Measurements from ENCODE around the gene UHMK1. TPM values are rescaled to one million over a fixed set of nuclear protein-coding genes. Genes with fewer than 3 reads are reported as not detected.

Gene UHMK1
- total and polyA plus RNA-seq, 2 of the 4 experiments (the other 2 are of a cell fraction), result 15.6 to 57.9 TPM

DNA sequence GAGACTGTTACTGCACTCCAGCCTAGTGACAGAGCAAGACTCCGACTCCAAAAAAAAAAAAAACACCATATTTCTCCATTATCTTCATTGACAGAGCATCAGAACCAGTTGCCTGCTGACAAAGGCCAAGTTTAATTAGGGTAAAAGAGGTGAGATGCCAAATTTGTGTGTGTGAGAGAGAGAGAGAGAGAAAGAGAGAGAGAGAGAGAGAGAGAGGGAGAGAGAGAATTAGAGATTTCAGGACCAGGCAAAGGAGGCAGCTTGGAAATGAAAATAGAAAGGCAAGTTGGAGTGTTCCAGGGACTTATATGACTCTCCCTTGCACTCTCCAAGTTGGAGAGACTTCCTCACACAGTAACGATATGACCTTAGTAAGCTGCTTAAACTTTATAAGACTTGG is 39.6 kb downstream of the UHMK1 start:
- Histone ChIP-seq H3K14ac (replicated peaks; ENCODE audit: low read depth, low read length) (no peak overlapping the region), H3K9me1 (ENCODE audit: insufficient read depth, low read length) (no peaks in the 10 kb centered on the region), H4K91ac (ENCODE audit: insufficient read depth, low read depth, low read length) (0 out of 2 replicates have a peak overlapping the region, but pooled peaks have one; percentile 10), H3K18ac (ENCODE audit: low read depth, low read length) (no peak overlapping the region; the same call in 1 of the 2 replicates), H3K56ac (ENCODE audit: extremely low read depth, insufficient read depth, low read length) (no peak overlapping the region), H3K27ac (ENCODE audit: insufficient read depth, low read length) (no peak overlapping the region), H4K20me1 (ENCODE audit: insufficient read depth, low read length) (no peaks in the 10 kb centered on the region), H3K4me1 (ENCODE audit: control insufficient read depth, insufficient read depth, low read length) (peaks cover 11% of the 10 kb centered on the region), H2AFZ (replicated peaks; ENCODE audit: low read length, poor library complexity) (no peak overlapping the region), H2AK5ac (ENCODE audit: low read depth, low read length) (no peak overlapping the region; the same call in 1 of the 2 replicates), H2BK15ac (ENCODE audit: low read depth, low read length) (peak overlapping the region; percentile 95; the same call in 2 of the 3 replicates), H3K9me3 (ENCODE audit: control insufficient read depth, insufficient read depth, low read length) (no peaks in the 10 kb centered on the region), H3K23ac (ENCODE audit: low read depth, low read length) (peak overlapping the region; percentile 33), H3K27me3 (ENCODE audit: control insufficient read depth, insufficient read depth, low read length) (no peaks in the 10 kb centered on the region), H3K4me2 (ENCODE audit: low read depth, low read length) (no peak overlapping the region), H2BK20ac (ENCODE audit: low read depth, low read length) (peak overlapping the region; percentile 81), H2BK120ac (ENCODE audit: low read depth, low read length) (peak overlapping the region; percentile 83), H3K4me3 (ENCODE audit: insufficient read depth, low read depth, low read length) (no peak overlapping the region), H3K36me3 (ENCODE audit: control insufficient read depth, insufficient read depth, low read length) (no peaks in the 10 kb centered on the region), H3K4ac (ENCODE audit: low read depth, low read length) (peak overlapping the region; percentile 19; the same call in 1 of the 2 replicates), H2BK5ac (ENCODE audit: low read depth, low read length, poor library complexity, severe bottlenecking) (peak overlapping the region; percentile 78), H4K5ac (ENCODE audit: low read depth, low read length) (no peak overlapping the region; the same call in 1 of the 2 replicates), H3K79me1 (ENCODE audit: low read depth in 1 of 2, low read length in 2 of 2) (0 out of 4 replicates have a peak, but pooled peaks cover 0 to 4% of the 10 kb centered on the region in 2 experiments), H2AK9ac (replicated peaks; ENCODE audit: low read depth, low read length, poor library complexity) (no peak overlapping the region), H4K8ac (ENCODE audit: low read depth in 2 of 2, low read length in 2 of 2) (peak overlapping the region; percentile 51 to 66; a peak in 2 of 4 replicates), H3K9ac (ENCODE audit: low read depth, low read length) (no peak overlapping the region)
- intact Hi-C loops (cut with micrococcal nuclease), result no loop called here
- no peak for DNase-seq
- dilution Hi-C loops (cut with HindIII; ENCODE audit: low sequenced_read_pairs, unreplicated experiment), result no loop called here
- WGBS, 2 experiments (ENCODE audit: extremely low coverage in 2 of 2, insufficient read length in 1 of 2), result no CpG with 5 or more reads among the region's 2 CpGs
- ChIA-PET POLR2A (ENCODE audit: unreplicated experiment) (no interaction called here), CTCF (interaction anchor here (0.6 to 1.1 kb wide), 2 partner anchors 8 to 35 kb away, joined by 3 read pairs; no protein-coding TSS in a partner anchor)
- no TSS peak for BruUV-seq (replicated peaks)
- TF ChIP-seq POLR2A (IDR thresholded peaks at IDR 0.05; ENCODE audit: low read depth, low read length) (no peak), BHLHE40 (IDR thresholded peaks at IDR 0.05; ENCODE audit: low read depth, low read length) (no peak), SMC3 (IDR thresholded peaks at IDR 0.05; ENCODE audit: low read depth, low read length) (no peak), CEBPB (IDR thresholded peaks at IDR 0.05; ENCODE audit: low read depth, low read length) (no peak), MAZ (IDR thresholded peaks at IDR 0.05; ENCODE audit: borderline replicate concordance, low read depth, low read length) (no peak), CHD1 (IDR thresholded peaks at IDR 0.05; ENCODE audit: low read depth, low read length) (no peak), FOS (IDR thresholded peaks at IDR 0.05; ENCODE audit: low read depth, low read length) (no peak), RFX5 (IDR thresholded peaks at IDR 0.05; ENCODE audit: low read depth, low read length) (no peak), NFE2L2 (IDR thresholded peaks at IDR 0.05; ENCODE audit: low read depth, low read length) (no peak), RAD21 (IDR thresholded peaks at IDR 0.05; ENCODE audit: low read length) (no peak)
- TF ChIP-seq, protein P1, sequence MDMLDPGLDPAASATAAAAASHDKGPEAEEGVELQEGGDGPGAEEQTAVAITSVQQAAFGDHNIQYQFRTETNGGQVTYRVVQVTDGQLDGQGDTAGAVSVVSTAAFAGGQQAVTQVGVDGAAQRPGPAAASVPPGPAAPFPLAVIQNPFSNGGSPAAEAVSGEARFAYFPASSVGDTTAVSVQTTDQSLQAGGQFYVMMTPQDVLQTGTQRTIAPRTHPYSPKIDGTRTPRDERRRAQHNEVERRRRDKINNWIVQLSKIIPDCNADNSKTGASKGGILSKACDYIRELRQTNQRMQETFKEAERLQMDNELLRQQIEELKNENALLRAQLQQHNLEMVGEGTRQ (IDR thresholded peaks at IDR 0.05; ENCODE audit: low read depth, low read length), result no peak
- TF ChIP-seq, protein P2, sequence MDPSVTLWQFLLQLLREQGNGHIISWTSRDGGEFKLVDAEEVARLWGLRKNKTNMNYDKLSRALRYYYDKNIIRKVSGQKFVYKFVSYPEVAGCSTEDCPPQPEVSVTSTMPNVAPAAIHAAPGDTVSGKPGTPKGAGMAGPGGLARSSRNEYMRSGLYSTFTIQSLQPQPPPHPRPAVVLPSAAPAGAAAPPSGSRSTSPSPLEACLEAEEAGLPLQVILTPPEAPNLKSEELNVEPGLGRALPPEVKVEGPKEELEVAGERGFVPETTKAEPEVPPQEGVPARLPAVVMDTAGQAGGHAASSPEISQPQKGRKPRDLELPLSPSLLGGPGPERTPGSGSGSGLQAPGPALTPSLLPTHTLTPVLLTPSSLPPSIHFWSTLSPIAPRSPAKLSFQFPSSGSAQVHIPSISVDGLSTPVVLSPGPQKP (IDR thresholded peaks at IDR 0.05; ENCODE audit: borderline replicate concordance, low read depth, low read length), result no peak
- TF ChIP-seq, protein P3, sequence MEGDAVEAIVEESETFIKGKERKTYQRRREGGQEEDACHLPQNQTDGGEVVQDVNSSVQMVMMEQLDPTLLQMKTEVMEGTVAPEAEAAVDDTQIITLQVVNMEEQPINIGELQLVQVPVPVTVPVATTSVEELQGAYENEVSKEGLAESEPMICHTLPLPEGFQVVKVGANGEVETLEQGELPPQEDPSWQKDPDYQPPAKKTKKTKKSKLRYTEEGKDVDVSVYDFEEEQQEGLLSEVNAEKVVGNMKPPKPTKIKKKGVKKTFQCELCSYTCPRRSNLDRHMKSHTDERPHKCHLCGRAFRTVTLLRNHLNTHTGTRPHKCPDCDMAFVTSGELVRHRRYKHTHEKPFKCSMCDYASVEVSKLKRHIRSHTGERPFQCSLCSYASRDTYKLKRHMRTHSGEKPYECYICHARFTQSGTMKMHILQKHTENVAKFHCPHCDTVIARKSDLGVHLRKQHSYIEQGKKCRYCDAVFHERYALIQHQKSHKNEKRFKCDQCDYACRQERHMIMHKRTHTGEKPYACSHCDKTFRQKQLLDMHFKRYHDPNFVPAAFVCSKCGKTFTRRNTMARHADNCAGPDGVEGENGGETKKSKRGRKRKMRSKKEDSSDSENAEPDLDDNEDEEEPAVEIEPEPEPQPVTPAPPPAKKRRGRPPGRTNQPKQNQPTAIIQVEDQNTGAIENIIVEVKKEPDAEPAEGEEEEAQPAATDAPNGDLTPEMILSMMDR (conservative IDR thresholded peaks at IDR 0.05; ENCODE audit: low read depth, low read length), result no peak
- in situ Hi-C loops (cut with MboI; ENCODE audit: low sequenced_read_pairs), result no loop called here
- ATAC-seq (ENCODE audit: low read depth), result no peak

Data from IMR-90 (cell line).